ENCODE measurements around the gene ANXA9.

DNA sequence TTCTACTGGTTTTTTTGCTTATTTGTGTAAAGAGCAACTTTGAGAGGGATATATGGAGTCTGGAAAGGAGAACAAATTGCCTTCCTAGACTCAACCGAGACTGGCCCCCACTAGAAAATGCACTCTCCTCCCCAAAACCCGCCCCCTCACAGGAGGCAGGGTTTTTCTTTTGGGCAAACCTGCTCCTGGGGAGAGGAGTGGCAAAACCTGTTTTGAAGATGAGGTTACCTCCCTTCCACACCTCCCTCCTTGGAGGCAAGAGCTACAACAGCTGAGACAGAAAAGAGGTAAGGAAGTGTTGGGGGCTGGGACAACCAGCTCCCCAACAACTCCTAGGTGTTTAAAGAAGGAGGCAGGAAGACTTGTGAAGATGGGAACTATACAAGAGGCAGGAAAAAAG lies 54.3 kb downstream of the ANXA9 start, which contains the start of gene BNIPL:
- TF ChIP-seq, protein P1, sequence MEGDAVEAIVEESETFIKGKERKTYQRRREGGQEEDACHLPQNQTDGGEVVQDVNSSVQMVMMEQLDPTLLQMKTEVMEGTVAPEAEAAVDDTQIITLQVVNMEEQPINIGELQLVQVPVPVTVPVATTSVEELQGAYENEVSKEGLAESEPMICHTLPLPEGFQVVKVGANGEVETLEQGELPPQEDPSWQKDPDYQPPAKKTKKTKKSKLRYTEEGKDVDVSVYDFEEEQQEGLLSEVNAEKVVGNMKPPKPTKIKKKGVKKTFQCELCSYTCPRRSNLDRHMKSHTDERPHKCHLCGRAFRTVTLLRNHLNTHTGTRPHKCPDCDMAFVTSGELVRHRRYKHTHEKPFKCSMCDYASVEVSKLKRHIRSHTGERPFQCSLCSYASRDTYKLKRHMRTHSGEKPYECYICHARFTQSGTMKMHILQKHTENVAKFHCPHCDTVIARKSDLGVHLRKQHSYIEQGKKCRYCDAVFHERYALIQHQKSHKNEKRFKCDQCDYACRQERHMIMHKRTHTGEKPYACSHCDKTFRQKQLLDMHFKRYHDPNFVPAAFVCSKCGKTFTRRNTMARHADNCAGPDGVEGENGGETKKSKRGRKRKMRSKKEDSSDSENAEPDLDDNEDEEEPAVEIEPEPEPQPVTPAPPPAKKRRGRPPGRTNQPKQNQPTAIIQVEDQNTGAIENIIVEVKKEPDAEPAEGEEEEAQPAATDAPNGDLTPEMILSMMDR (conservative IDR thresholded peaks at IDR 0.05; ENCODE audit: low read length): no peak
- no peak for TF ChIP-seq EZH2phosphoT487 (IDR thresholded peaks at IDR 0.05; ENCODE audit: borderline replicate concordance, low read depth, low read length)

Measured in OCI-LY7 (cell line).